Amygdala (tissue), 56 donors: ENCODE data around the gene SLC7A8.

ENCODE experiments used
- DNase-seq, 56 donors: peaks; one replicate each; lab custom pipeline; 2025; lab: John Stamatoyannopoulos, UW

The SLC7A8 gene

DNA sequence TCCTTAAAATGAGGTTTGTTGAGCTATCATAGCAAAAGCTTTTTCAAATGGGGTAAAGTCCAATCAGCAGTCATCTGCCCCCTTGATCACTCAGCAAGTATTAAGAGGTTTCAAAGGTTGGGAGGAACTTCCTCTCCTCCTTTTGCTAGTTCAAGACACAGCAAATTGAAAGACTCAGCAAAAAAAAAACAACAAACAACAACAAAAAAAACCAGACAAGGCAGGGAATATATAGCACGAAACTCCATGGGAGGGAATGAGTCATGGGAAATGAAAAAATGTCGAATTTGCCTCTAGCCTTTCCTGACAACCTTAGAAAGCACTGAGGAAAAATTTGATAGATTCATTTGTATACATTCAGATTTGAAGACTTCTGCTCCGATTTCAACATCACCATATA lies 1.6 kb upstream of the SLC7A8 start:
- DNase-seq: no peak

GRCh38 chr14:23183158-23183470 lies 346 bp downstream of the SLC7A8 start:
- peak in 1 of 56 donors; percentile 24 for DNase-seq

GRCh38 chr14:23182372-23183157 lies 895 bp downstream of the SLC7A8 start:
- DNase-seq: peak in 35 of 56 donors; percentile 11 to 68 (median 40)

DNA sequence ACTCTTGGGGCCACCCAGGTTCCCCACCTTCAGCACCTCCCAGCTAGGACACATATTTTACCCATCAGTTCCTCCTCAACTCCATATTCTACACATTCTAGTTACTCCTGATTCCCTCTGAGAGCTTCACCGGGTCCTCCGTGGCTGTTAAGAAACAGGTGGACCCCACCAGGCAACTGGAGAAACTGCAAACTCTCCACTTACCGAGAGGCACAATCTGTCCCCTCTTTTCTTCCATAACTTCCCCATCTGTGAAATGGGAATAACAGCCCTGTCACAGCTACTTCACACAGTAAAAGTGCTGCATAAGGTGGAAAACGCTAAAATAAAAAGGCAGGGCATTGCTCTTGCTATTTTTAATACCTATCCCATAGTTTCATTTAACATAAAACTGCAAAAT lies 1.5 kb downstream of the SLC7A8 start:
- no peak for DNase-seq

DNA sequence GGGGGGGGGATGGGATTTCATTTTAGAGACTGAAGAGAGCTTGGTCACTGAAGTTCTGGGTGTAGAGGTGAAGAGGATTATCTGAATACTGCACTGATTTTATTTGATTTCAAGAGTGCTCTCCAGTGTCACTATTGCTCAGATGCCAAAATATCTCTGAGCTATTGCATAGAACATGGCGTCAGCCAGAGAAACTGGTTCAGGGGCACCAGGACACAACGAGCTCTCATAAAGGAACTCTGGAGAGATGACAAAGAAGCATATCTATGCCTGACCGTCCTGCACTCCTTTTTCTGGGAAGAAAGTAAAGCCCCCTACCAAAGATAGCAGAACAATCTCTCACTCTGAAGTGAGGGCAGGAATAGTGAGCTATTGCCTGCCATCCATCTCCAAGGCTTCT lies 2.0 kb downstream of the SLC7A8 start:
- DNase-seq: no peak

DNA sequence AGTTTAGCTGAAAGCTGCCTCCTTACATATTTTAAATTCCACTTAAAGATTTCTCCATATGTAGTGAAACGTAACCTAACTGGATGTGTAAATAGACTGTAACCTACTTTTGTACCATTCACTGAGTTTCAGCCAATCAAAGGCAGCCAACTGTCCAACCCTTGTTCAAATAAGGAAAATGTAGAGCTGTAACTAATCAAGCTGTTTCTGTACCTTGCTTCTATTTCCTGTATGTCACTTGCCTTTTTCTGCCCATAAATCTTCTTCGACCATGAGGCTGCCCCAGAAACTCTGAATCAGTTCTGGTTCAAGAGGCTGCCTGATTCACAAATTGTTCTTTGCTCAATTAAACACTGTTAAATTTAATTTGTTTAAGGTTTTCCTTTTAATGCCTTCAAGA lies 6.3 kb downstream of the SLC7A8 start:
- no peak for DNase-seq

GRCh38 chr14:23175823-23176222 lies 7.6 kb downstream of the SLC7A8 start:
- no peak for DNase-seq

DNA sequence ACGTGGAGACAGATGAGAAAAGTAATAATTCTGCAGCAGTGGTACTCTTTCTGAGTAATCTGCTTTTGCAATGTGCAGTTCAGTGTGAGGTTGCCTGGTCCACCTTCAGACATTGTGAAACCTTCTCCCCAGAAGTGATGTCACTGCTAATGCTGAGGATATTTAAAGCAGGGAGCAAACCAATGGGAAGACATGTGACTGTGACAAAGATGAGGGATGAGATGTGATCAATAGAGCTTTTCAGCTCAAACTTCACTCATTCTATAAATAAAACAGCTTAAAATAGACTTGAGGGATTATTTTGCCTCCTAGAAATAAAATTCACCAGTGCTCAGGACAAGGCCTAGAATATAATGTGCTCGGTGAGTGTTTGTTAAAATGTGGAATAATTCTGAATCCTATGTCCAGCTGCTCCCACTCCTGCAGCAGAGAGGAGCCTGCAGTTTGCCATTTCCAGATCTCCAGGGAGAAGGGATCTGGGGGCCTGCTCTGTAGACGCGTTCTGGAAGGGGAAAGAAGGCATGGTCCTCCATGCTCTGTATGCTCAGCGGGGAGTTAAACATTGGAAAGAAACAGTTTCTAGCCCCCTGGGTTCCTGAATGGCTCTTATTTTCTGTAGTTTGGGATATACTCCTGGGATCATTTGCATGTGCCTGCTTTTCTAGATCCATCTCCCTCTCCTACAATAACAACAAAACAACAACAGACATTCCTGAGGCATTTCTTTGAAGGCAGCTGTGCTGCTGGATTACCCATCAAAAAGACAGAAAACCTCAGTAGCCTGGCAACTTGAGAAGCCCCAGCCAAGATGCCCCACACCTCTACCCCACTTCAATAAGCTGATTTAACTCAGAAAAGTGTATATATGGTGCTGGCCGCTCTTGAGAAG lies 8.9 kb downstream of the SLC7A8 start:
- DNase-seq: peak in 2 of 56 donors; percentile 15 to 19

DNA sequence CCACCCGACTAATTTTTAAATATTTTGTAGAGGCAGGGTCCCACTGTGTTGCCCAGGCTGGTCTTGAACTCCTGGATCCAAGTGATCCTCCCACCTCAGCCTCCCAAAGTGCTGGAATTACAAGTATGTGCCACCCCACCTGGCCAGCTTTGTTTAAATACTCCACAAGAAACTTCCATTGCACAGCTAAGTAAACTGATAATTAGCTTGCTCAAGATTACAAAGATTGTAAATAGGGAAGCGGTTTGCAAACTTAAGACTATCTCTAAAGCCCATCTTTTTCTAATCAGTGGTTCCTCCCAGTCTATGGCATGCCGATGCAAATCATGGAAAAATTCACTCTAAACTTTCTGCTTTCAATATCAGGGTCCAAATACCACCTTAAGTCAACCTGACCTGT lies 9.7 kb downstream of the SLC7A8 start:
- DNase-seq: no peak

GRCh38 chr14:23173031-23173430 lies 10.4 kb downstream of the SLC7A8 start:
- peak in 1 of 56 donors; percentile 15 for DNase-seq

GRCh38 chr14:23172574-23172973 lies 10.9 kb downstream of the SLC7A8 start:
- DNase-seq: no peak

GRCh38 chr14:23172096-23172495 lies 11.4 kb downstream of the SLC7A8 start:
- no peak for DNase-seq

- DNase-seq: no peak
These were observed 12.1 kb downstream of the SLC7A8 start for GRCh38 chr14:23171222-23171975.

GRCh38 chr14:23169622-23170021 lies 13.8 kb downstream of the SLC7A8 start:
- DNase-seq: no peak

- no peak for DNase-seq
These were observed 15.2 kb downstream of the SLC7A8 start for GRCh38 chr14:23168246-23168645.

DNA sequence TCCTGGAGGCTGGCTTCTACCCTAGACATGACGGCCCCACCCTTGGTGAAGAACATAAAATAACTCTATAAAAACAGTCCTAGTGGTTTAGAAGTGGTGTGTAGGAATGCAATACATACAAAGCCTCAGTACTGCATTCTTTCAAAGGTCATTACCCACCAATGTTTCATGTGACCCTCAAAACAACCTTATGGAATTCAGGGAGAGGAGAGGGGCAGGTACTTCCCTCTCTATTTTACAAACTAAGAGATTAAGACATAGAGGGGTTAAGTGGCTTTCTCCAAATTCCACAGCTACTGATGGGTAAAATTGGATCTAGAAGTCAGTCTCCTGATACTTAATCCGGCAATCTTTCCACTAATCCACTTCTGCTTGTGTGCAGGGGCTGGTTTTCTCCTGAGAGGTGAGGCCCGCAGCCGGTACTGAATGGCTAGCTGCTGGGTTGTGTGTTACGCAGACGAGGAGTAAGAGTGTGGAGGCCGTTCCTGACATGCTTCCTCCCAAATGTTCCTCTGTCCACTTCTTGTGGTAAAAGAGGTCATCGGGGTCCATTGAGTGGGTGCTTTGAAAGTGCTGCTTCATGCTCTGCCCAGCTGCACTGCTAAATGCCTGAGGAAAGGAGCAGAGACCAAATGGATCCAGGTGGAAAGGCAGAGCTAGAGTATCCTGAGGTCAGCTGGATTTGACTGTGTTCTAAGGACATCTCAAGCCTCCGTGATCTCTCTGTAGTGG lies 16.2 kb downstream of the SLC7A8 start:
- DNase-seq: no peak

GRCh38 chr14:23164949-23165348 lies 18.5 kb downstream of the SLC7A8 start:
- DNase-seq: no peak

DNA sequence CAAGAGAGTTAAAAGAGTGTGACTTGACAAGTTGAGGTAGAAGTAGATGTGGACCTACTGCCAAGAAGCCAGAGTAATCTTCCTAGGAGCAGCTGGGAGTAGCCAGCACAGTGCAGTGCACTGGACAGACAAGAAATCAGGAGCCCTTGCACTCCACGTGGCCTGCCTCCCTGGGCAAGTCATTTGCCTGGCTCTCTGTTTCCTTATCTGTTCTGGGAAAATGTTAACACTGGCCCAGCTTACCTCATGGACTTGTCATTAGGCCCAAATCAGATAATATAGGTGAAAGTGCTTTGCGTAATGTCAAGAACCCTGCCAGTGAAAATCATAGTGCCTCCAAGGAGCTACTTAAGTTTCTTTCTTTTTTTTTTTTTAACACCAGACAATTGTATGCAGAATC lies 19.2 kb downstream of the SLC7A8 start:
- DNase-seq: no peak

DNA sequence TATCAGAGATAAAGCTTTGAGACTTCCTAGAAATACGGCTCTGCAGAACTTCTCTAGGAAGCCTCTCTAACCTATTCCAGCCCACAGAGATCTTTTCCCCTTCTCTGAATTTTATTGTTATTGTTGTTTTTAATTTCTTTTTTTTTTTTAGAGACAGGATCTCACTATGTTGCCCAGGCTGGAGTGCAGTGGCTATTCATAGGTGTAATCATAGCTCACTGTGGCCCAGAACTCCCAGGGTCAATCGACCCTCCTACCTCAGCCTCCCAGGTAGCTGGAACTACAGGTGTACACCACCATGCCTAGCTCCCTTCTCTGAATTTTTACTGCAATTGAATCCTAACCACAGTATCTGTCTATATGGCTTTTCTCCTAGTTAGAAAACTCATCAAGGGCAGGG lies 19.6 kb downstream of the SLC7A8 start:
- no peak for DNase-seq

DNA sequence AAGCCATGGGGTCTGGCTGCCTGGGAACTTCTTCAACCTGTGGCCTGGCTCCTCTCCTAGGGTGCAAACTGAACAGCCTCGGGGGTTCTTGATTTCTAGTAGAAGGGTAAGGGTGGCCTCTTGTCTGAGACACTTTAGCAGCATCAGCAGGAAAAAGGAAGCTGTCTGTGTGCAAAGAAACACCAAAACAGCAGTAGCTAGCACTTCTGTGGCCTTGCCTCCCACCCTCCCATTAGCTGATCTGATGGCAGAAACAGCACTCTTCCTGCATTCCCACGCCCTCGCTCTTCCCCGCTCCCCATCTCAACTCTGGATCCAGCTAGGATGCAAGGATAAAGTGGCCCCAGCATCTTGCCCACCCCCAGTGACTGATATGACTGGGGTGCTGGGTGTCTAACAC lies 20.7 kb downstream of the SLC7A8 start:
- DNase-seq: no peak
